ENCODE data around the gene ACKR1.

Gene ACKR1

DNA sequence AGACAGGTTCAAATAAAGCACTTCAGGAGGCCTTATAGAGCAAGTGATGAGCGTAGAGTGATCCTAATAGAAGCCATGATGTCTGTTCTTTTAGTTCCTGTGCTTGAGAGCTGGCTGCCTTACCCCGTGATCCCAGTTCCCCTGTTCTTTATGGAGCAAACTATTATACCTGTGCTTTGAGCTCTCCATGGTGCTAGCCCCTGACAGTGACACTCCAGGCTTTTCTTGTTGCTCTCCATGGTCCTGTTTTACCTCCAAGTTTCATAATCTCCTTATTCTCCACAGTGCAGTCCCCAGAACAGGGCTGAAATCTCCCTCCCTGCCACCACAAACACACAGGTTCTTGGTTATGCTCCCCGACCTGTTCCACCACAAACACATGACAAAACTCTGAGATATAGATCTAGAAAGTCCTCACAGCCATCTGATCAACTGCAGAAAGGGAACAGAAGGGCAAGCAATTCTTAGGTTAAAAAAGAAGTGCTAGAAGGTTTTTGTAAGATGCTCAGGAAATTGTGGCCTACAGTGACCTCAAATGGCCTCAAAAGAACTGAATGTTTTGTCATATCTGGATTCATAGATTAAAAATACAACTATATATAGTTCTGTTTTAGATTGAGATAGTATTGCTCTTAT is 27.3 kb upstream of the ACKR1 start:
- Histone ChIP-seq H3K79me2 (ENCODE audit: control insufficient read depth, low read length) (no peaks in the 10 kb centered on the region), H3K9me2 (replicated peaks; ENCODE audit: control insufficient read depth, low read length) (no peaks in the 10 kb centered on the region), H3F3A (ENCODE audit: control insufficient read depth, insufficient read depth) (no peaks in the 10 kb centered on the region), H3K4me3 (ENCODE audit: low read length) (no peak overlapping the region), H4K20me1 (ENCODE audit: control insufficient read depth, insufficient read depth, low read depth, low read length) (no peaks in the 10 kb centered on the region), H3K9me3 (ENCODE audit: control insufficient read depth, insufficient read depth, low read length) (no peaks in the 10 kb centered on the region), H3K4me1 (ENCODE audit: control insufficient read depth, low read length) (no peaks in the 10 kb centered on the region), H3K4me2 (ENCODE audit: low read length) (no peak overlapping the region), H3K36me3 (ENCODE audit: control insufficient read depth, low read length) (no peaks in the 10 kb centered on the region), H3K27me3 (ENCODE audit: control insufficient read depth, low read length) (peaks cover 11% of the 10 kb centered on the region), H3K27ac (ENCODE audit: low read depth, low read length) (no peak overlapping the region)
- TF ChIP-seq CTCF (IDR thresholded peaks at IDR 0.05; ENCODE audit: low read depth, low read length, poor library complexity, severe bottlenecking) (no peak), EZH2phosphoT487 (IDR thresholded peaks at IDR 0.05; ENCODE audit: borderline replicate concordance, low read length) (no peak)

- no peaks in the 10 kb centered on the region for H3F3A ChIP-seq (ENCODE audit: control insufficient read depth, insufficient read depth)
- no peaks in the 10 kb centered on the region for H3K4me1 ChIP-seq (ENCODE audit: control insufficient read depth, low read length)
- H3K27ac ChIP-seq (ENCODE audit: low read depth, low read length) = no peak overlapping the region
- H3K27me3 ChIP-seq (ENCODE audit: control insufficient read depth, low read length) = no peaks in the 10 kb centered on the region
- TF ChIP-seq EZH2phosphoT487 (IDR thresholded peaks at IDR 0.05; ENCODE audit: borderline replicate concordance, low read length) (no peak), CTCF (IDR thresholded peaks at IDR 0.05; ENCODE audit: low read depth, low read length, poor library complexity, severe bottlenecking) (no peak)
- H3K36me3 ChIP-seq (ENCODE audit: control insufficient read depth, low read length) = no peaks in the 10 kb centered on the region
- no peaks in the 10 kb centered on the region for H3K79me2 ChIP-seq (ENCODE audit: control insufficient read depth, low read length)
- no peaks in the 10 kb centered on the region for H3K9me2 ChIP-seq (replicated peaks; ENCODE audit: control insufficient read depth, low read length)
- H3K4me2 ChIP-seq (ENCODE audit: low read length) = no peak overlapping the region
- no peak overlapping the region for H3K4me3 ChIP-seq (ENCODE audit: low read length)
- no peaks in the 10 kb centered on the region for H4K20me1 ChIP-seq (ENCODE audit: control insufficient read depth, insufficient read depth, low read depth, low read length)
- no peaks in the 10 kb centered on the region for H3K9me3 ChIP-seq (ENCODE audit: control insufficient read depth, insufficient read depth, low read length)
Measured at GRCh38 chr1:159179906-159180305, 24.8 kb upstream of the ACKR1 start.

DNA sequence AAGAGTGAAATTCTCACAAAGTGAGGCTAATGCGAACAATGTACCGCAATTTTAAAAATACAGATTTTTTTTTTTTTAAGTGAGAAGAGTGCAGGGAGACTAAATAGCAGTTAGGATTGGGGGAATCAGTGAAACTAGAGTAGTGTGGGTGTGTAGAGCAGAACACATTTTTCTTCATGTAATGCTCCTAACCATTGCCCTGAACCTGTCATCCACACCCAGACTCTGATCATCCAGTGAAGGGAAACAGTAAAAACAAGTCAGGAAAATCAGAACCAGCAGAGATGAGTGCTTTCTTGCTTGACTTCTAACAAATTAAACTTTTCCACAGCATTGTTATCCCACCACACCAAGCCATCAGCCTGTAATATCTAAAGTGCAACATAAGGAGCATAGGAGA is 24.2 kb upstream of the ACKR1 start:
- H3K27ac ChIP-seq (ENCODE audit: low read depth, low read length) = no peak overlapping the region
- H3K4me2 ChIP-seq (ENCODE audit: low read length) = no peak overlapping the region
- H3F3A ChIP-seq (ENCODE audit: control insufficient read depth, insufficient read depth) = no peaks in the 10 kb centered on the region
- no peaks in the 10 kb centered on the region for H3K9me3 ChIP-seq (ENCODE audit: control insufficient read depth, insufficient read depth, low read length)
- no peak for TF ChIP-seq EZH2phosphoT487 (IDR thresholded peaks at IDR 0.05; ENCODE audit: borderline replicate concordance, low read length)
- no peak for TF ChIP-seq CTCF (IDR thresholded peaks at IDR 0.05; ENCODE audit: low read depth, low read length, poor library complexity, severe bottlenecking)
- no peaks in the 10 kb centered on the region for H3K27me3 ChIP-seq (ENCODE audit: control insufficient read depth, low read length)
- H3K4me3 ChIP-seq (ENCODE audit: low read length) = no peak overlapping the region
- H3K4me1 ChIP-seq (ENCODE audit: control insufficient read depth, low read length) = no peaks in the 10 kb centered on the region
- no peaks in the 10 kb centered on the region for H3K36me3 ChIP-seq (ENCODE audit: control insufficient read depth, low read length)
- H3K9me2 ChIP-seq (replicated peaks; ENCODE audit: control insufficient read depth, low read length) = no peaks in the 10 kb centered on the region
- H4K20me1 ChIP-seq (ENCODE audit: control insufficient read depth, insufficient read depth, low read depth, low read length) = no peaks in the 10 kb centered on the region
- no peaks in the 10 kb centered on the region for H3K79me2 ChIP-seq (ENCODE audit: control insufficient read depth, low read length)
